Activated CD4-positive, alpha-beta memory T cell treated with anti-CD3 and anti-CD28 coated beads, Interleukin-2, amount 10 ng/mL, durations not matched to agents 7 days and 5 days (primary cell): Measurements from ENCODE around the gene NKD1. TPM values are rescaled to one million over a fixed set of nuclear protein-coding genes. Genes with fewer than 3 reads are reported as not detected.

Experiments
- CTCF ChIA-PET: fragments of 350-600 bp; sonication (Branson Sonifier 250); formaldehyde crosslinking; loops from one replicate; lab custom pipeline; 2021; ENCODE audit warnings: antibody characterized with exemption, inconsistent platforms; lab: Charles Lee
- POLR2A ChIA-PET: fragments of 350-600 bp; sonication (Branson Sonifier 250); formaldehyde crosslinking; loops from one replicate; lab custom pipeline; 2021; ENCODE audit warnings: antibody characterized with exemption; lab: Charles Lee
- DNase-seq: peaks from one replicate; pipeline ENCODE4 v3.0.0-alpha.2; 2020
- H3K27ac Mint-ChIP-seq: one replicate; pipeline ENCODE4 v1.8.0; 2021; ENCODE audit warnings: mild to moderate bottlenecking, mixed read lengths
- H3K27me3 Mint-ChIP-seq: one replicate; pipeline ENCODE4 v1.8.0; 2021; ENCODE audit warnings: mixed read lengths
- H3K36me3 Mint-ChIP-seq: one replicate; pipeline ENCODE4 v1.8.0; 2021; ENCODE audit warnings: low read depth, mixed read lengths
- H3K4me1 Mint-ChIP-seq: one replicate; pipeline ENCODE4 v1.8.0; 2021; ENCODE audit warnings: mixed read lengths
- H3K4me3 Mint-ChIP-seq: one replicate; pipeline ENCODE4 v1.8.0; 2021; ENCODE audit warnings: mild to moderate bottlenecking, mixed read lengths
- H3K9me3 Mint-ChIP-seq: one replicate; pipeline ENCODE4 v1.8.0; 2021; ENCODE audit warnings: mixed read lengths
- total RNA-seq, 2 experiments: library from RNA; stranded (reverse); gene quantifications; one replicate each; pipeline ENCODE4 v1.2.3, GENCODE V29; 2021

The NKD1 gene
- total RNA-seq, 2 experiments from 2014 or later, result 0.95 to 1.9 TPM

GRCh38 chr16:50615891-50616290 lies 67.7 kb downstream of the NKD1 start:
- CTCF ChIA-PET, result no interaction called here
- no peak overlapping the region for H3K27ac Mint-ChIP-seq
- H3K4me3 Mint-ChIP-seq, result no peak overlapping the region
- POLR2A ChIA-PET, result no interaction called here
- no peaks in the 10 kb centered on the region for H3K36me3 Mint-ChIP-seq
- H3K4me1 Mint-ChIP-seq, result peaks cover 4% of the 10 kb centered on the region
- no peaks in the 10 kb centered on the region for H3K9me3 Mint-ChIP-seq
- DNase-seq, result no peak
- H3K27me3 Mint-ChIP-seq, result no peaks in the 10 kb centered on the region

GRCh38 chr16:50616386-50616785 lies 68.2 kb downstream of the NKD1 start:
- DNase-seq, result no peak
- POLR2A ChIA-PET, result no interaction called here
- no peaks in the 10 kb centered on the region for H3K36me3 Mint-ChIP-seq
- H3K4me3 Mint-ChIP-seq, result no peak overlapping the region
- H3K27me3 Mint-ChIP-seq, result no peaks in the 10 kb centered on the region
- H3K9me3 Mint-ChIP-seq, result no peaks in the 10 kb centered on the region
- CTCF ChIA-PET, result no interaction called here
- no peak overlapping the region for H3K27ac Mint-ChIP-seq
- peaks cover 4% of the 10 kb centered on the region for H3K4me1 Mint-ChIP-seq

- no peaks in the 10 kb centered on the region for H3K4me1 Mint-ChIP-seq
- no peaks in the 10 kb centered on the region for H3K36me3 Mint-ChIP-seq
- peak overlapping the region; percentile 24 for H3K27ac Mint-ChIP-seq
- DNase-seq, result no peak
- ChIA-PET POLR2A (interaction anchor here (0.6 kb wide), 1 partner anchor 795 kb away, joined by 3 read pairs; no protein-coding TSS in a partner anchor), CTCF (interaction anchor here (1.0 kb wide), 1 partner anchor 189 kb away, joined by 4 read pairs; no protein-coding TSS in a partner anchor)
- H3K9me3 Mint-ChIP-seq, result no peaks in the 10 kb centered on the region
- no peaks in the 10 kb centered on the region for H3K27me3 Mint-ChIP-seq
- H3K4me3 Mint-ChIP-seq, result no peak overlapping the region
These were observed 68.9 kb downstream of the NKD1 start for GRCh38 chr16:50616883-50617645.

- no peaks in the 10 kb centered on the region for H3K4me1 Mint-ChIP-seq
- no peak overlapping the region for H3K27ac Mint-ChIP-seq
- no peak overlapping the region for H3K4me3 Mint-ChIP-seq
- no peaks in the 10 kb centered on the region for H3K36me3 Mint-ChIP-seq
- POLR2A ChIA-PET, result no interaction called here
- DNase-seq, result no peak
- no peaks in the 10 kb centered on the region for H3K27me3 Mint-ChIP-seq
- no peaks in the 10 kb centered on the region for H3K9me3 Mint-ChIP-seq
- CTCF ChIA-PET, result interaction anchor here (1.0 kb wide), 1 partner anchor 189 kb away, joined by 4 read pairs; no protein-coding TSS in a partner anchor
These were observed 69.5 kb downstream of the NKD1 start for GRCh38 chr16:50617646-50618184.

- no peaks in the 10 kb centered on the region for H3K4me1 Mint-ChIP-seq
- H3K27ac Mint-ChIP-seq, result no peak overlapping the region
- no peaks in the 10 kb centered on the region for H3K27me3 Mint-ChIP-seq
- CTCF ChIA-PET, result no interaction called here
- no peak for DNase-seq
- no peaks in the 10 kb centered on the region for H3K9me3 Mint-ChIP-seq
- no peak overlapping the region for H3K4me3 Mint-ChIP-seq
- H3K36me3 Mint-ChIP-seq, result no peaks in the 10 kb centered on the region
- POLR2A ChIA-PET, result no interaction called here
These were observed 70.2 kb downstream of the NKD1 start for GRCh38 chr16:50618238-50618918.

- Mint-ChIP-seq H3K27ac (no peak overlapping the region), H3K4me1 (no peaks in the 10 kb centered on the region), H3K9me3 (no peaks in the 10 kb centered on the region), H3K36me3 (no peaks in the 10 kb centered on the region), H3K4me3 (no peak overlapping the region), H3K27me3 (no peaks in the 10 kb centered on the region)
- DNase-seq, result no peak
- ChIA-PET CTCF (interaction anchor here (0.7 kb wide), 1 partner anchor 45 kb away, joined by 3 read pairs; no protein-coding TSS in a partner anchor), POLR2A (no interaction called here)
These were observed 71.7 kb downstream of the NKD1 start for GRCh38 chr16:50619702-50620491.

GRCh38 chr16:50620646-50621451 lies 72.7 kb downstream of the NKD1 start:
- DNase-seq, result no peak
- H3K4me1 Mint-ChIP-seq, result no peaks in the 10 kb centered on the region
- POLR2A ChIA-PET, result no interaction called here
- H3K27ac Mint-ChIP-seq, result no peak overlapping the region
- H3K36me3 Mint-ChIP-seq, result no peaks in the 10 kb centered on the region
- CTCF ChIA-PET, result no interaction called here
- H3K9me3 Mint-ChIP-seq, result no peaks in the 10 kb centered on the region
- no peaks in the 10 kb centered on the region for H3K27me3 Mint-ChIP-seq
- H3K4me3 Mint-ChIP-seq, result no peak overlapping the region

- H3K27me3 Mint-ChIP-seq, result no peaks in the 10 kb centered on the region
- H3K36me3 Mint-ChIP-seq, result no peaks in the 10 kb centered on the region
- DNase-seq, result no peak
- ChIA-PET CTCF (no interaction called here), POLR2A (no interaction called here)
- H3K27ac Mint-ChIP-seq, result no peak overlapping the region
- H3K4me3 Mint-ChIP-seq, result no peak overlapping the region
- peaks cover 3% of the 10 kb centered on the region for H3K4me1 Mint-ChIP-seq
- H3K9me3 Mint-ChIP-seq, result no peaks in the 10 kb centered on the region
These were observed 73.2 kb downstream of the NKD1 start for GRCh38 chr16:50621452-50621792.

- DNase-seq, result no peak
- Mint-ChIP-seq H3K4me1 (peaks cover 8% of the 10 kb centered on the region), H3K9me3 (no peaks in the 10 kb centered on the region), H3K27me3 (no peaks in the 10 kb centered on the region), H3K36me3 (no peaks in the 10 kb centered on the region), H3K4me3 (no peak overlapping the region), H3K27ac (no peak overlapping the region)
- CTCF ChIA-PET, result no interaction called here
- POLR2A ChIA-PET, result no interaction called here
These were observed 73.8 kb downstream of the NKD1 start for GRCh38 chr16:50622029-50622428.

GRCh38 chr16:50622643-50623369 lies 74.6 kb downstream of the NKD1 start:
- POLR2A ChIA-PET, result no interaction called here
- H3K27ac Mint-ChIP-seq, result no peak overlapping the region

GRCh38 chr16:50624449-50624970 lies 76.3 kb downstream of the NKD1 start:
- H3K4me1 Mint-ChIP-seq, result peaks cover 16% of the 10 kb centered on the region
- no peak overlapping the region for H3K4me3 Mint-ChIP-seq
- no peak for DNase-seq
- no peak overlapping the region for H3K27ac Mint-ChIP-seq
- ChIA-PET CTCF (interaction anchor here (2.2 kb wide), 1 partner anchor 41 kb away, joined by 8 read pairs; no protein-coding TSS in a partner anchor), POLR2A (no interaction called here)
- H3K27me3 Mint-ChIP-seq, result no peaks in the 10 kb centered on the region
- no peaks in the 10 kb centered on the region for H3K36me3 Mint-ChIP-seq
- no peaks in the 10 kb centered on the region for H3K9me3 Mint-ChIP-seq

More at GRCh38 chr16:50622643-50623369, 74.6 kb downstream of the NKD1 start:
- Mint-ChIP-seq H3K9me3 (no peaks in the 10 kb centered on the region), H3K4me3 (no peak overlapping the region), H3K36me3 (no peaks in the 10 kb centered on the region), H3K4me1 (peaks cover 16% of the 10 kb centered on the region), H3K27me3 (no peaks in the 10 kb centered on the region)
- CTCF ChIA-PET, result interaction anchor here (2.2 kb wide), 1 partner anchor 43 kb away, joined by 8 read pairs; no protein-coding TSS in a partner anchor
- DNase-seq, result no peak
